ENCODE results near the gene DDC.

GRCh38 chr7:50450590-50451032 lies 114.6 kb downstream of the DDC start:
- TF ChIP-seq CTCF (IDR thresholded peaks at IDR 0.05 in 8 of 11, conservative IDR thresholded peaks at IDR 0.05 in 3 of 11) = no peak
- TF ChIP-seq POLR2A (IDR thresholded peaks at IDR 0.05) = no peak
